AML-193 (cell line): ENCODE measurements around the gene PIGL.
"Not testable (repeated sequence)": the region's sequence is repeated elsewhere in the genome, so short reads cannot be mapped to it uniquely, and the experiment has no call there.

Source experiments
- DNase-seq, 2 experiments: peaks; one replicate each; lab custom pipeline; 2025; lab: John Stamatoyannopoulos, UW

PIGL gene

GRCh38 chr17:16217002-16217635 lies at the start of gene PIGL:
Gene PIGL, plus strand, starts transcription at chr17:16217210. Its CDS starts 17 bp downstream, at chr17:16217227.
- DNase-seq, result peak; percentile 71 to 76

DNA sequence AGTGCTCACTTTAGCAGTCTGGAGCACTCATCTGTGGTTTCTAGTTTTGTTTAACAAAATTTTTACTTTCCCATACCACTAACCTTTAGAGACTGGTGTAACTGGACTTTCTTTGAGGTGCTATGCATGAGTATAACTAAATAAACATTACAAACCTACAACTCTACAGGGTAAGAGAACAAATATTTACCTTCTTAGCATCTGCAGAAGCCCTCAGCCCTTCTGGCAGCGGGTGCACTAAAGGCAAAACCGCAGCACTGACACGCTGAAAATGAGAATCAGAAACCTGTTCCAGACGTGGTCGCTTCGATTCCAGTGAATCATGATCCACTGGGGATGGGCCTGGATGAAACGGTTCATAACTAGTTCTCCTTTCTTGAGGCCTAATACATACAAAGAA lies 45.4 kb upstream of the PIGL start:
- no peak for DNase-seq

GRCh38 chr17:16178836-16179235 lies 38.2 kb upstream of the PIGL start:
- no peak for DNase-seq

DNA sequence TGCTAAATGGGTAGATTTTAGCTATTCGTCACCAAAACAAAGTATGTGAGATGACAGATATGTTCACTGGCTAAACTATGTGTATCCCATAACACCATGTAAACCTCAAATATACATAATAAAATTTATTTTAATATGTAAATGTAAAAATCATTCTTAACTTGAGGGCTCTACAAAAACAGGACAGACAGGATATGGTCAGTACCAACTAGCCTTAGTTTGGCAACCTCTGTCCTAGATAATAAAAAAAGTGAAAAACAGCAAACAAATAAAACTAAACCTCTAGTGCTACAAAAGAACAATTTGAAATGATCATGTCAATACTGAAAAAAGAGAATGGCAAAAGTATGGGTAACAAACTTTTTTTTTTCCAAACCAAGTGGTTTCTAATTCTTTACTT lies 35.4 kb upstream of the PIGL start:
- no peak for DNase-seq

DNA sequence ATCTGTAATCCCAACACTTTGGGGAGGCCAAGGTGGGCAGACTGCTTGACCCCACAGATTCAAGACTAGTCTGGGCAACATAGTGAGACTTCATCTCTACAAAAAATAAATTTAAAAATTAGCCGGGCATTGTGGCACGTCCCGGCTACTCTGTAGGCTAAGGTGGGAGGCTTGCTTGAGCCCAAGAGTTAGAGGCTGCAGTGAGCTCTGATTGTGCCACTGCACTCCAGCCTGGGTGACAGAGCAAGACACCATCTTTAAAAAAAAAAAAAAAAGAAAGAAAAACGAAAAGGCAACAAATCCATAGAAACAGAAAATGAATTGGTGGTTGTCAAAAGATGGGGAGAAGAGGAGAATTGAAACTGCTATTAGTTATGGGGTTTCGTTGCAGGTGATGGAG lies 29.4 kb upstream of the PIGL start:
- DNase-seq, result no peak

- DNase-seq, result no peak
These were observed 27.1 kb upstream of the PIGL start for GRCh38 chr17:16189791-16190348.

GRCh38 chr17:16190703-16191360 lies 26.2 kb upstream of the PIGL start:
- DNase-seq, result no peak

GRCh38 chr17:16191604-16192003 lies 25.4 kb upstream of the PIGL start:
- no peak for DNase-seq

GRCh38 chr17:16194307-16194835 lies 22.6 kb upstream of the PIGL start:
- not testable (repeated sequence) for DNase-seq

DNA sequence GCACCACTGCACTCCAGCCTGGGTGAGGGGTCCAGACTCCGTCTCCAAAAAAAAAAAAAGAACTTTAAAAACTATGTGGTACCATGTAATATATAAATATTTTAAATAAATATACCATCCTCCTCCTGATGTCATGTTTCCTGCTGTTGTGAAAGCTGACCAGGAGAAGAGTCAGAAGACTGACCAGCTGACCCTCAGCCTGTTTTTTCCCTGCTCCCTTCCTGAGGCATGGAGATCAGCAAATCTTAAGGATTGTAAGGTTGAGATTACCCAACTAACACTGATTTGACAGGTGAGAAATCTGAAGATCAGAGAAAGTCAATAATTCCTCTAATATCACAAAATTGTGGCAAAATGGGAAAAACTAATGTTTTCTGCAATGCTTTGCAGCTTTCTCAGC lies 19.7 kb upstream of the PIGL start:
- no peak for DNase-seq

DNA sequence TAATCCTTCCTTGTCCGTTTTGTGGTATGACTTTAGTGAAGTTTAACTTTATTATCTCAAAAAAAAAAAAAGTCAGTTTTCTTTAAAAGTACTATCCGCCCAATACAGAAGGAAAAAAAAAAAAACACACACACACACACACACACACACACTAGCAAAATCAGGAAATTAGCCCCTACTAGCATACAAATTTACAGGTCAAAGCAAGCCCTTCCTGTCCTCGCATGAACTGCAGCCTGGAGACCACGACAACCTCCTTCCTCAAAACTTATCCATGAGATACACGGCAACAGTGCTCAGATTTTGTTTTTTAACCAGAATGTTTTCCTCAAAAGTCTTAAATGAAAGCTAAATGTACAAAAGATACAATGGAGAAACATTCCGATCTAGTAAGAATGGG lies 17.9 kb upstream of the PIGL start:
- no peak for DNase-seq

GRCh38 chr17:16201693-16202131 lies 15.3 kb upstream of the PIGL start:
- not testable (repeated sequence) for DNase-seq

DNA sequence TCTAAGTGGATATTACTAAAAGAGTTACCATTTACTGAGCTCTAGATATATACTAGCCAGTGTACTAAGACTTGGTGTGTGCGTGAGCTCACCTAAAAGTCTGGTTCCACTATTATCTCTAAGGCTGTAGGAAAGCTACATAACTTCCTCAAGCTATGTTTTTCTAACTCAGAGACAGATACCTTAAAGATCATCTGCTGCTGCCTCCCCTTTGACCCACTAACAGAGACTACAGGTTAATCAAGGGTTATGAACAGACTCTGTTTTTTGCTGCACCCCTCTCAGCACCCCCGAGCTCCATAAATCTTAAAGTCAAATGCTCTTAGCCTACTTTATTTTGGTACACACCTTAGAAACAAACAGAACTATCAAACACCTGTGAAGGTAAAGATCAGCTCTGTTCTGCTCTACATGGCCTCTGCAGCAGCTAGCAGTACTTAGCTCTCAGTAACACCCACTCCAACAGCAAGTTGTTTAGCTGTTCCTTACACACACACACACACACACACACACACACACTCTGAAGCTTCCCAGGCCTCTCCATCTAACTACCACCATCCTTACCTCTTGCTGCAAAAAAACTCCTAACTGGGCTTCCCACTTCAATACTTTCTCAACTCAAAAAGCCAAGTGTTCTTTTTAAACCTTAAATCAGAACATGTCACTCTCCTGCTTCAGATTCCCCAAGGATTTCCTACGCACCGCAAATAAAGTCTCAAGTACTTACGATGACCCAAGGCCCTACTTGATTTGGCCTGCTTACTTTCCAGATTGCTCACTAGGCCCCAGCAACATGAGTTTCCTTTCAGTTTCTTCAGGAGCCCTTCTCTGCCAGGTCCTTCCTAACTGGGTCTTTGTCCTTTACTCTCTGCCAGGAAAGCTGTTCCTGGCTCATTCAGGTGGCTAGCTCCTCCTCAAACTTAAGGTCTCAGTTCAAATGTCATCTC lies 14.2 kb upstream of the PIGL start:
- not testable (repeated sequence) for DNase-seq

DNA sequence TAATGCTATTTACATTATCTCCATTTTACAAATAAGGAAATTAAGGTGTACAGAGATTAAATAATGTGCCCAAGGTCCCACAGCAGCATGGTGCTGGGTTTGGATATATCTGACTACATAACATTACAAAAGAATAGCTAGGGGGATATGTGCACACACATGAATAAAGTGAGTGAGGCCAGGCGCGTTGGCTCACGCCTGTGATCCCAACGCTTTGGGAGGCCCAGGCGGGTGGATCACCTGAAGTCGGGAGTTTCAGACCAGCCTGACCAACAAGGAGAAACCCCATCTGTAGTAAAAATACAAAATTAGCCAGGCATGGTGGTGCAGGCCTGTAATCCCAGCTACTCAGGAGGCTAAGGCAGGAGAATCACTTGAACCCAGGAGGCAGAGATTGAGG lies 12.2 kb upstream of the PIGL start:
- not testable (repeated sequence) for DNase-seq

DNA sequence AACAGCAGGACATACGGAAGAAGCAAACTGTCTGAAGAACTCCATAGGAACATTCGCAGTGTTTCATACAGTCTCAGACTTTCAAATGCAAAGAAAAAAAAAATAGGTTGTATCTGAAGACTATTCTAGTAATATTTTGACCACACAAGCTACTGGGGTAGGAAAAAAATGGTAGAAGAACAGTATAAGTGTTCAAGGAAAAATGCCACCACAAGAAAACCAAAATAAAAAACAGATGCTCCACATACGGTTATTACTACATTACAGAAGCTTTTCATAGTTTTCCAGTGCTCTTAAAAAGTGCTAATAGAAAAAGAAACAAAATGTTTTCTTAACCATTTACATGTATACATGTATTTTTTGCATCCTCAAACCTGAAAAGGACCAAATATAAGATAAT lies 5.4 kb upstream of the PIGL start:
- no peak for DNase-seq

- DNase-seq, result no peak
These were observed 4.2 kb upstream of the PIGL start for GRCh38 chr17:16212793-16213192.

- no peak for DNase-seq
These were observed 2.6 kb upstream of the PIGL start for GRCh38 chr17:16214190-16215001.

DNA sequence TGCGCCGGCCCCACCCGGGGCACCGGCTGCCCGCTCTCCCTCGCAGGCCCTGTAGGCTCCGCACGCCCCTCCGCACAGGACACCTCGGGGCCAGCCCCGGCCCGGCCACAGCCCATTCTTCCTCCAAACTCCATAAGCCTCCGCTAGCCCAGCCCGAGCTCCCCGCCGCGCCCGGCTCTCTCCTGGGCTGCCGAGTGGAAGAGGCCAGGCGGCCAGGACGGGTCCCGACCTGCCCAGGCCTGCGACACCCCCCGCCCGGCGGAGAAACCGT lies 2.1 kb upstream of the PIGL start:
- no peak for DNase-seq

GRCh38 chr17:16215273-16215964 lies 1.6 kb upstream of the PIGL start, which contains the start of gene NCOR1:
Gene NCOR1, minus strand, starts transcription at chr17:16215534. Its CDS starts 20,965 bp downstream, at chr17:16194569.
- peak; percentile 39 to 54 for DNase-seq

- DNase-seq, result no peak
These were observed 1.1 kb upstream of the PIGL start for GRCh38 chr17:16215965-16216316.
